Fibroblast of the aortic adventitia (primary cell): Measurements from ENCODE around the gene ADAMTSL4. TPM values are rescaled to one million over a fixed set of nuclear protein-coding genes. Genes with fewer than 3 reads are reported as not detected.

Experiments
- DNase-seq: peaks from one replicate; pipeline ENCODE4 v3.0.0-alpha.2; 2010; ENCODE audit warnings: low read depth
- H3K4me3 ChIP-seq: 2 replicates; pipeline ENCODE4 v1.5.1; 2011; ENCODE audit warnings: low read depth, mild to moderate bottlenecking, control low read depth, low read length, moderate library complexity
- total RNA-seq: library from RNA; depleted of rRNA; stranded (reverse); fragments of >200 nt; gene quantifications from 2 replicates; pipeline ENCODE4 v1.2.3, GENCODE V29; 2012; ENCODE audit warnings: low replicate concordance
- TF ChIP-seq, protein P1 (sequence below): IDR thresholded peaks from 2 replicates; pipeline ENCODE4 v1.5.1; 2011; ENCODE audit warnings: mild to moderate bottlenecking, low read length, control low read depth, inconsistent platforms; ENCODE audit not compliant: insufficient read depth

ADAMTSL4 gene
- total RNA-seq, 1 donor: 13.0 TPM

DNA sequence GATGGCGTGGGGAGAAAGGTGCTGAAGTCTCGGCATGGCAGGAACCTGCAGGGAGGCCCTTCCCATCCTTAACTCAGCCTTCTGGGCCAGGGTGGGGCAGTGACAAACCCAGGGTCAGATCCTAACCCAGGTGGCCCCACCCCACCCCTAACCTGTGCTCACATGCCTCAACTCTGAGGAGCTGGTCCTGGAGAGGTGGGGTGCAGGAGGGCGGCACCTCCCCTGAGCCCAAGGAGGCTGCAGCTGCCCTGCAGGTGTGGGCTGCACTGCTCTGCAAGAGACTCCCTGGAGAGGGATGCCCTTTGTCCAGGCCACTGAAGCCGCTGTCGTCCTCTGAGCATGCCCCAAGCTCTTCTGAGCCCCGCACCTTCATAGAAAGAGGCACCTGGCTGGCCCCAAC is 15.2 kb upstream of the ADAMTSL4 start:
- no peak overlapping the region for H3K4me3 ChIP-seq
- TF ChIP-seq, protein P1, sequence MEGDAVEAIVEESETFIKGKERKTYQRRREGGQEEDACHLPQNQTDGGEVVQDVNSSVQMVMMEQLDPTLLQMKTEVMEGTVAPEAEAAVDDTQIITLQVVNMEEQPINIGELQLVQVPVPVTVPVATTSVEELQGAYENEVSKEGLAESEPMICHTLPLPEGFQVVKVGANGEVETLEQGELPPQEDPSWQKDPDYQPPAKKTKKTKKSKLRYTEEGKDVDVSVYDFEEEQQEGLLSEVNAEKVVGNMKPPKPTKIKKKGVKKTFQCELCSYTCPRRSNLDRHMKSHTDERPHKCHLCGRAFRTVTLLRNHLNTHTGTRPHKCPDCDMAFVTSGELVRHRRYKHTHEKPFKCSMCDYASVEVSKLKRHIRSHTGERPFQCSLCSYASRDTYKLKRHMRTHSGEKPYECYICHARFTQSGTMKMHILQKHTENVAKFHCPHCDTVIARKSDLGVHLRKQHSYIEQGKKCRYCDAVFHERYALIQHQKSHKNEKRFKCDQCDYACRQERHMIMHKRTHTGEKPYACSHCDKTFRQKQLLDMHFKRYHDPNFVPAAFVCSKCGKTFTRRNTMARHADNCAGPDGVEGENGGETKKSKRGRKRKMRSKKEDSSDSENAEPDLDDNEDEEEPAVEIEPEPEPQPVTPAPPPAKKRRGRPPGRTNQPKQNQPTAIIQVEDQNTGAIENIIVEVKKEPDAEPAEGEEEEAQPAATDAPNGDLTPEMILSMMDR: no peak
- DNase-seq: no peak

DNA sequence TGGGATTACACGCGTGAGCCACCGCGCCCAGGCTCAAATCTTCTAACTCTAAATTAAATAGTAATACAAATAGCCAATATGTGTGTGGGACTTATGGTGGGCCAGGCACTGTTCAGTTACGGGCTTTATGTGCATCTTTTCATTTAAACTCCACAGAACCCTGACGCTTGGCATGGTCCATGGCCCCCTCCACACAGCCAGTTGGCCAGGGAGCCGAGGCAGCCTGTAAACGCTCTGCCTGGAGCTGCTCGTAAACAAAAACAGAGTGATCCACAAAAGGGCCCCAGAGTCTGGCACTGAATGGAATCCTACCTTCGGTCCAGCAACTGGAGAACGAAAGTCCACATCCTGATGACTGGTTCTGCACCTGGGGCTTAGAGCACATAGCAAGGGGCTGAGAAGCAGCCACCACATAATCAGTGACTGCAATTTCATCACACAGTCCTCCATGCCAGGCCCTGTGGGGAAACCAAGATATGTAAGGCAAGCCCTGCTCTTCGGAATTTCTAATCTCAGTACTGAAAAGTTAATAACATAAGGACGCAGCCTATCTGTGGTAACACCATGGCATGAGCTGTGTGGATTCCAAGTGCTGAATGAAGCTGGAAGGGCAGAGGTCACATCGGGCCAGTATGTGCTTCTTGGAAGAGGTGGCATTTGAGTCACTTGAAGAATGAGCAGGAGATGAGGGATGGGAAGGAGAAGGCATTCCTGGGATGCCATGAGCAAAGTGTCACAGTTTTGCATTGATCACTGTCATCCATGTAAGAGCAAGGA is 13.5 kb upstream of the ADAMTSL4 start:
- no peak overlapping the region for H3K4me3 ChIP-seq
- TF ChIP-seq, protein P1: no peak
- peak; percentile 59 for DNase-seq

DNA sequence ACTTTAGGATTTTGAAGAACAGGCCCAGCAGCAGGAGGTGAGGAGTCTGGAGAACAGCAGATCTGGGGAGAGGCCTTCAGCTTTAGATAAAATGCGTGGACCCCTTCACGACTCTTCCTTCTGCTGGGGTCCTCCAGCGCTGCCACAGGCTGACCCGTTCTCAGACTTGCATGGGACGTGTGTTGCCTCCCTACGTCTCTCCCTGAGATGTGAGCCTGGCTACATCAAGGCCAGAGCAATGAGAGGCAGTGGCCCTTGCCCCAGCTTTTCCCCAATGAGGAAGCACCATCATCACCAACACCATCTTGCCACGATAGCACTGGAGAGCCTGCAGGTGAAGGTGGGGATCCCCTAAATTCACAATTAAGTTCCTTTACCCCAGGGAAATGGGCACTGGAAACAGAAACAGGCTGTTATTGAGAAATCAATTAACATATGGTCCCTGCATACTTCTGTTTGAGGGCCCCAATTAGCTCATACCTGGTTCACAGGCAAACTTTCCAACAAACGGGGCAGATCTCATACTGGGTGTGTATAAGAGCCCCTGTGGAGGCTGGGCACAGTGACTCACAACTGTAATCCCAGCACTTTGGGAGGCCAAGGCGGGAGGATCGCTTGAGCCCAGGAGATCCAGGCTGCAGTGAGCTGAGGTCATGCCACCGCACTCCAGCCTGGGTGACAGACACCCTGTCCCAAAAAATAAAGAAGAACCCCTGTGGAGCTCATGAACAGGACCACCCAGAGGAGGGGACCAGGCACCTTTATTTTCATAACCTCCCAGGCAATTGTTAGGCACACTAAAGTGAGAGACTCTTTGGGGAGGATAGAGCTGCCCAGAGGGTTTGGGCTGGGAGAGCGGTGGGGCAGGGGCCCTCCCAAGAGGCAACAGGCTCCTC is 12.1 kb upstream of the ADAMTSL4 start:
- no peak overlapping the region for H3K4me3 ChIP-seq
- DNase-seq: no peak
- TF ChIP-seq, protein P1: no peak

DNA sequence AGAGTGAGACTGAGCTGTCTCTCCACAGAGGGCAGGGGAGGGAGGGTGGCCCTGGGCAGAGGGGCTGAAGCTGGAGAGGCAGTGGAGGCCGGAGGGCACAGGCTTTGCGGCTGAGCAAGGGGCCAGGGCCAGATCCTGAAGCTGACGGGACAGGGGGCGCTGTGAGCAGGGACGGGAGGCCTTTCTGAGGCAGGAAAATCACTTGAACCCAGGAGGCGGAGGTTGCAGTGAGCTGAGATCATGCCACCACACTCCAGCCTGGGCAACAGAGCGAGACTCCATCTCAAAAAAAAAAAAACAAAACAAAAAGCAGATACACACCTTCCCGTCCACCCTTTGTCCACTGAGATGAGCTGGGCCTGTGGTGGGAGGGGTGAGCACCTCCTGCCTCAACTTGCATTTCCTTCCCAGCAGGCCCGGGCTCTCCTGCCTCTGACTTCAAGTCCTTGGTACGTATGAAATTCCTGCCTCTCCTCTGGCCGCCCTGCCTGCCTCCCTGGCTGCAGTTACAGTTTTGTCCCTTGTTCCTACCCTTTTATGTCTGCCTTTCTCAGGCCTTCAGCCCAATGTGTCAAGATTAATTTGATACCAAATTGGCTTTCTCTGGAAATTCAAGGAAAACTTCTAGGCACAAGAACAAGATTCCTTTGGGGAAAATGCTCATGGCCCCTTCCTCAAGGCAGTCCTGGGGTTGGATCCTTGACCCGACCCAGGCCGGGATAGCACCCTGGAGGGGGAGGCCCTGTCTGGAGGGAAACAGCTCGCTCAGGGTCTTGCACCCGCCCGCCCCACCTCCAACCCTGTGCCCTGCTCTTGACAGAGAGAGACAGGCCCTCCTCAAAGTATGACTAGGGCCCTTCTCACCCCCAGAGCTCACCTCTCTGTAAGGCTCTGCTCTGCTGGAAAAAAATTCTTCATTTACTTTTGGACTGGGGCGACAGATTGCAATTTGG is 11.2 kb upstream of the ADAMTSL4 start:
- H3K4me3 ChIP-seq: no peak overlapping the region
- DNase-seq: peak; percentile 88
- TF ChIP-seq, protein P1: peak; percentile 17

DNA sequence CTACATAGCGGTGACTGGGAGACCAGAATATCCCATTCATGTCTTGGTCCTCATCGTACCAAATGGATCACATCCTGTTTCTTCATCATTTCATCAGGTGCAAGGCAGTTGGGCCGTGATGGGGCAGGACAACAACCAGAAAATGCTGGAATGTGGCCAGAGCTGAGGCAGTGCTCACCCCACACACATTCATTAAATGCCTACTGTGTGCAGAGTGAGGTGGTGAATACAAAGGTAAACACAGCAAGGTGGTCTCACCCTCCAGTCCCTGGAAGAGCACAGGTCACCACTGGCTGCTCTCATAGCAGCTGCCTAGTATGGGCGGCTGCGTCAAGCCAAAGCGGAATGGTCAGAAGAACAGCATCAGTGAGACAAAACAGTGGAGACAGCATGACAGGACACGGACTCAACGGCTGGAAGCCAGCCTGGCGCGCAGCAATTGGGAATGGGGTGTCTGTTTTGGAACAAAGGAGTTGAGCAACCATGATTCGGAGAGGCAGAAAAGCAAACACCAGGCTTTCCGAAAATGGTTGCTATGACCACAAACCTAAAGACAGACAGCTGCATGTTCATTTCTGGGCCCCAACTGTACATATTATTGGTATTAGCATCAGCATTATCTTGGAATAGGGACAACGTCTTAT is 5.6 kb upstream of the ADAMTSL4 start:
- peak; percentile 68 for DNase-seq
- TF ChIP-seq, protein P1: no peak
- H3K4me3 ChIP-seq: no peak overlapping the region

DNA sequence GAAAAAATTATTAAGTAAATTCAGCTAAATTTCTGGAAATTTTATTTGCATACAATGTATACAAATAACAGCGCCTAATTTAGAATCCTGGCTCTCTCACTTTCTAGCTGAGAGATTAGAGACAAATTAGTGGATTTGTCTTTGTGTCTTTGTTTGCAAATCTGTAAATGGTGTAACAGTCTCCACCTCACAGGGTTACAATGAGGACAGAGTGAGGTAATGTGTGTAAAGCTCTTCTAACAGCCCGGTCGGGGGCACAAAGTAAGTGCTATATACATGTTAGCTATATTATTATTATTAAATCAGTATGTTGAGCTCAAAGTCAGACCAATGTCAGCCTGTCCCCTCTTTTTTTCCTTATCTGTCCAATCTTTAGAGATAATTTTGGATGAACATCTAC is 5.0 kb upstream of the ADAMTSL4 start:
- peak; percentile 44 for DNase-seq
- TF ChIP-seq, protein P1: no peak
- H3K4me3 ChIP-seq: no peak overlapping the region
